GM18511 (cell line): Measurements from ENCODE around the gene FGD2.

ENCODE experiments used
- ATAC-seq: cut with Tn5 transposase; IDR thresholded peaks from one replicate; pipeline ENCODE4 v1.9.1; 2021; ENCODE audit warnings: mild to moderate bottlenecking, moderate library complexity; ENCODE audit not compliant: unreplicated experiment

Gene FGD2

GRCh38 chr6:37017606-37018197, 12.2 kb downstream of the FGD2 start:
- no peak for ATAC-seq

GRCh38 chr6:37018198-37019064, 13.0 kb downstream of the FGD2 start:
- peak; percentile 91 for ATAC-seq

GRCh38 chr6:37019065-37019450, 13.6 kb downstream of the FGD2 start:
- no peak for ATAC-seq

- no peak for ATAC-seq
These were observed 14.9 kb downstream of the FGD2 start for GRCh38 chr6:37020381-37020780.

GRCh38 chr6:37020812-37021211, 15.4 kb downstream of the FGD2 start:
- ATAC-seq, result no peak

GRCh38 chr6:37021356-37022129, 16.1 kb downstream of the FGD2 start:
- no peak for ATAC-seq

GRCh38 chr6:37022135-37022863, 16.8 kb downstream of the FGD2 start:
- ATAC-seq, result no peak

GRCh38 chr6:37024656-37025337, 19.3 kb downstream of the FGD2 start:
- ATAC-seq, result no peak

- no peak for ATAC-seq
These were observed 20.4 kb downstream of the FGD2 start for GRCh38 chr6:37025621-37026466.

- ATAC-seq, result no peak
These were observed 21.7 kb downstream of the FGD2 start for GRCh38 chr6:37027036-37027720.

GRCh38 chr6:37027811-37028469, 22.5 kb downstream of the FGD2 start:
- ATAC-seq, result no peak

GRCh38 chr6:37029249-37029971, 24.0 kb downstream of the FGD2 start:
- no peak for ATAC-seq

GRCh38 chr6:37030599-37030998, 25.1 kb downstream of the FGD2 start:
- no peak for ATAC-seq

GRCh38 chr6:37032239-37032638, 26.8 kb downstream of the FGD2 start:
- ATAC-seq, result no peak

- ATAC-seq, result no peak
These were observed 27.8 kb downstream of the FGD2 start for GRCh38 chr6:37033255-37033654.

- no peak for ATAC-seq
These were observed 28.7 kb downstream of the FGD2 start for GRCh38 chr6:37033819-37034795.

GRCh38 chr6:37036146-37036545, 30.7 kb downstream of the FGD2 start:
- ATAC-seq, result no peak
